Spleen (tissue), 11 donors: ENCODE measurements around the gene PCNX1. TPM values are rescaled to one million over a fixed set of nuclear protein-coding genes. Genes with fewer than 3 reads are reported as not detected.
"Not testable (repeated sequence)": the region's sequence is repeated elsewhere in the genome, so short reads cannot be mapped to it uniquely, and the experiment has no call there.

Experiments used
- DNase-seq: peaks from one replicate; pipeline ENCODE4 v3.0.0-alpha.2; 2020
- H3K27ac ChIP-seq, 8 donors: fragments of 200-600 bp; sonication (generic) in 7 of 8; 1 replicate in 4 of 8; 2 replicates in 4 of 8; pipeline versions ENCODE4 v1.5.0 to v1.8.0; 2016 to 2021; ENCODE audit warnings: inconsistent platforms in 4 of 8, mild to moderate bottlenecking in 4 of 8, moderate library complexity in 1 of 8
- H3K27me3 ChIP-seq, 7 donors: fragments of 200-600 bp; sonication (generic) in 6 of 7; replicated peaks in 1 of 7; 1 replicate in 4 of 7; 2 replicates in 3 of 7; pipeline versions ENCODE4 v1.5.0 to v1.8.0; 2016 to 2021; ENCODE audit warnings: inconsistent platforms in 3 of 7, mild to moderate bottlenecking in 1 of 7
- H3K36me3 ChIP-seq, 6 donors: fragments of 200-600 bp; sonication (generic) in 5 of 6; 1 replicate in 4 of 6; 2 replicates in 2 of 6; pipeline versions ENCODE4 v1.5.0 to v1.8.0; 2016 to 2021; ENCODE audit warnings: inconsistent platforms in 2 of 6
- H3K4me1 ChIP-seq, 6 donors: fragments of 200-600 bp; sonication (generic) in 5 of 6; 1 replicate in 3 of 6; 2 replicates in 3 of 6; pipeline versions ENCODE4 v1.5.0 to v1.8.0; 2016 to 2021; ENCODE audit warnings: inconsistent platforms in 3 of 6
- H3K4me3 ChIP-seq, 8 donors: fragments of 200-600 bp; sonication (generic) in 7 of 8; 1 replicate in 4 of 8; 2 replicates in 4 of 8; pipeline versions ENCODE4 v1.5.0 to v1.8.0; 2016 to 2021; ENCODE audit warnings: inconsistent platforms in 4 of 8, mild to moderate bottlenecking in 4 of 8, moderate library complexity in 2 of 8
- H3K9me3 ChIP-seq, 8 donors: fragments of 200-600 bp; sonication (generic) in 7 of 8; 1 replicate in 4 of 8; 2 replicates in 4 of 8; pipeline versions ENCODE4 v1.5.0 to v1.8.0; 2016 to 2021; ENCODE audit warnings: inconsistent platforms in 4 of 8
- POLR2A ChIP-seq, 3 donors: fragments of 450-650 bp; IDR thresholded peaks; one replicate each; pipeline ENCODE4 v1.5.1; 2017; ENCODE audit warnings: antibody characterized with exemption in 3 of 3, mild to moderate bottlenecking in 1 of 3
- POLR2AphosphoS5 ChIP-seq, 3 donors: sonication (generic); formaldehyde crosslinking; IDR thresholded peaks; one replicate each; pipeline ENCODE4 v1.5.1; 2017; ENCODE audit warnings: antibody characterized with exemption in 3 of 3
- WGBS, 5 donors: extraction: QIAGEN DNeasy Blood & Tissue Kit in 3 of 5; methylation state at CpG; one replicate each; pipeline versions ENCODE4 v1.1.5 to v1.1.7; 2013 to 2018; 5-methylcytosine and 5-hydroxymethylcytosine counted together
- intact Hi-C: fragments of 100-400 bp; cut with DNase I; formaldehyde crosslinking; loops from one replicate; pipeline ENCODE4 v1.15.0; 2023; ENCODE audit warnings: low total_unique reads
- polyA plus RNA-seq, 3 donors: library from polyadenylated mRNA; stranded (reverse); fragments of 200-250 nt; gene quantifications; one replicate each; pipeline ENCODE4 v1.2.1, GENCODE V29; 2013
- total RNA-seq, 7 donors: library from RNA; depleted of rRNA in 3 of 7; stranded (reverse); fragments of >200 nt in 3 of 7; fragmentation: NEBNext Ultra II Directional in 4 of 7; extraction: Animal tissue kit (Norgen Biotek cat#: 25700) in 4 of 7; gene quantifications; one replicate each; pipeline versions ENCODE4 v1.1.0 to v1.2.1, GENCODE V29; 2016 to 2021
- TF ChIP-seq, protein P1 (sequence below), 11 experiments: fragments of 200-600 bp in 7 of 11; fragments of 450-650 bp in 4 of 11; sonication (generic) in 4 of 11; IDR thresholded peaks in 8 of 11; conservative IDR thresholded peaks in 3 of 11; 1 replicate in 7 of 11; 2 replicates in 4 of 11; pipeline versions ENCODE4 v1.4.0 to v1.8.0; 2016 to 2021; ENCODE audit warnings: antibody characterized with exemption in 11 of 11, inconsistent platforms in 4 of 11, mild to moderate bottlenecking in 1 of 11
- donor health status: healthy with polysubstance abuse.
- donor health status: DM: no; HTN: no; CAD: no; lungs with moderate emphysema.
- donor health status: DM: no; HTN: no; CAD: no.
- donor health status: Bipolar disorder and iron deficiency.
- donor health status: healthy.
- donor health status: DM: no; HTN: no; CAD: no.
- donor health status: DM: yes; HTN: yes; CAD: no.

The PCNX1 gene
- total and polyA plus RNA-seq, 10 donors: 4.0 to 149 (median 100) TPM

DNA sequence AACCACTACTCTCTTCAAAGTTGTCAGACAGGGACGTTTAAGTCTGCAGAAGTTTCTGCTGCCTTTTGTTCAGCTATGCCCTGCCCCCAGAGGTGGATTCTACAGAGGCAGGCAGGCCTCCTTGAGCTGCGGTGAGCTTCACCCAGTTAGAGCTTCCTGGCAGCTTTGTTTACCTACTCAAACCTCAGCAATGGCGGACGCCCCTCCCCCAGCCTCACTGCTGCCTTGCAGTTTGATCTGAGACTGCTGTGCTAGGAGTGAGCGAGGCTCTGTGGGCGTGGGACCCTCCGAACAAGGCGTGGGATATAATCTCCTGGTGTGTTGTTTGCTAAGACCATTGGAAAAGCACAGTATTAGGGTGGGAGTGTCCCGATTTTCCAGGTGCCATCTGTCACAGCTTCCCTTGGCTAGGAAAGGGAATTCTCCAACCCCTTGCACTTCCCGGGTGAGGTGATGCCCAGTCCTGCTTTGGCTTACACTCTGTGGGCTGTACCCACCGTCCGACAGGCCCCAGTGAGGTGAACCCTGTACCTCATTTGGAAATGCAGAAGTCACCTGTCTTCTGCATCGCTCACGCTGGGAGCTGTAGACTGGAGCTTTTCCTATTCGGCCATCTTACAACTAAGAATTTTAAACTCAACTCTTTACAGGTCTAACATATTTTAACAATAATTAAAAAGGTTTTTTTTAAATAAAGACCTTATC, 34.5 kb downstream of the PCNX1 start:
- Histone ChIP-seq H3K4me1 (peaks cover 0 to 41% (median 9%) of the 10 kb centered on the region in 6 donors), H3K27ac (peak overlapping the region in 6 of 8 donors; percentile 13 to 82 (median 50)), H3K36me3 (peaks cover 0 to 43% (median 12%) of the 10 kb centered on the region in 6 donors), H3K9me3 (peaks cover 0 to 53% (median 42%) of the 10 kb centered on the region in 8 donors), H3K4me3 (peak overlapping the region in 1 of 8 donors; percentile 49)
- H3K27me3 ChIP-seq, intact Hi-C loops: not testable (repeated sequence)
- TF ChIP-seq, protein P1, sequence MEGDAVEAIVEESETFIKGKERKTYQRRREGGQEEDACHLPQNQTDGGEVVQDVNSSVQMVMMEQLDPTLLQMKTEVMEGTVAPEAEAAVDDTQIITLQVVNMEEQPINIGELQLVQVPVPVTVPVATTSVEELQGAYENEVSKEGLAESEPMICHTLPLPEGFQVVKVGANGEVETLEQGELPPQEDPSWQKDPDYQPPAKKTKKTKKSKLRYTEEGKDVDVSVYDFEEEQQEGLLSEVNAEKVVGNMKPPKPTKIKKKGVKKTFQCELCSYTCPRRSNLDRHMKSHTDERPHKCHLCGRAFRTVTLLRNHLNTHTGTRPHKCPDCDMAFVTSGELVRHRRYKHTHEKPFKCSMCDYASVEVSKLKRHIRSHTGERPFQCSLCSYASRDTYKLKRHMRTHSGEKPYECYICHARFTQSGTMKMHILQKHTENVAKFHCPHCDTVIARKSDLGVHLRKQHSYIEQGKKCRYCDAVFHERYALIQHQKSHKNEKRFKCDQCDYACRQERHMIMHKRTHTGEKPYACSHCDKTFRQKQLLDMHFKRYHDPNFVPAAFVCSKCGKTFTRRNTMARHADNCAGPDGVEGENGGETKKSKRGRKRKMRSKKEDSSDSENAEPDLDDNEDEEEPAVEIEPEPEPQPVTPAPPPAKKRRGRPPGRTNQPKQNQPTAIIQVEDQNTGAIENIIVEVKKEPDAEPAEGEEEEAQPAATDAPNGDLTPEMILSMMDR (IDR thresholded peaks at IDR 0.05 in 8 of 11, conservative IDR thresholded peaks at IDR 0.05 in 3 of 11): peak in 2 of 11 experiments; percentile 21 to 34
- peak in 1 of 3 donors; percentile 23 for TF ChIP-seq POLR2AphosphoS5 (IDR thresholded peaks at IDR 0.05)
- 81 to 94% (median 85%) methylated on average over 11 to 15 of the region's 15 CpGs for WGBS, 5 donors
- DNase-seq: peak; percentile 88

GRCh38 chr14:70942342-70942706, 35.1 kb downstream of the PCNX1 start:
- H3K36me3 ChIP-seq: peaks cover 0 to 49% (median 17%) of the 10 kb centered on the region in 6 donors
- intact Hi-C loops: no loop called here
- H3K27ac ChIP-seq: peak overlapping the region in 3 of 8 donors; percentile 59 to 82 (median 66)
- TF ChIP-seq POLR2A (IDR thresholded peaks at IDR 0.05): no peak
- no peak for TF ChIP-seq POLR2AphosphoS5 (IDR thresholded peaks at IDR 0.05)
- TF ChIP-seq, protein P1 (IDR thresholded peaks at IDR 0.05 in 8 of 11, conservative IDR thresholded peaks at IDR 0.05 in 3 of 11): no peak
- peaks cover 0 to 39% (median 9%) of the 10 kb centered on the region in 6 donors for H3K4me1 ChIP-seq
- DNase-seq: no peak
- H3K27me3 ChIP-seq: no peaks in the 10 kb centered on the region
- no peak overlapping the region for H3K4me3 ChIP-seq
- peaks cover 0 to 58% (median 47%) of the 10 kb centered on the region in 8 donors for H3K9me3 ChIP-seq

- DNase-seq, H3K27me3 ChIP-seq, intact Hi-C loops, H3K4me3 ChIP-seq: not testable (repeated sequence)
- WGBS, 5 donors: 59 to 94% (median 90%) methylated on average over 3 of the region's 3 CpGs
- Histone ChIP-seq H3K27ac (peak overlapping the region in 3 of 8 donors; percentile 59 to 82 (median 66)), H3K4me1 (peaks cover 0 to 35% (median 9%) of the 10 kb centered on the region in 6 donors), H3K9me3 (peaks cover 1 to 62% (median 51%) of the 10 kb centered on the region in 8 donors), H3K36me3 (peaks cover 0 to 53% (median 21%) of the 10 kb centered on the region in 6 donors)
Measured at GRCh38 chr14:70942721-70943120, 35.5 kb downstream of the PCNX1 start.

GRCh38 chr14:70943838-70944237, 36.6 kb downstream of the PCNX1 start:
- Histone ChIP-seq H3K27me3 (no peaks in the 10 kb centered on the region), H3K27ac (no peak overlapping the region), H3K4me1 (peaks cover 0 to 29% (median 8%) of the 10 kb centered on the region in 6 donors), H3K9me3 (peaks cover 7 to 72% (median 59%) of the 10 kb centered on the region in 8 donors), H3K4me3 (no peak overlapping the region), H3K36me3 (peaks cover 0 to 64% (median 28%) of the 10 kb centered on the region in 6 donors)
- intact Hi-C loops: no loop called here
- no peak for DNase-seq
- peak in 1 of 3 donors; percentile 10 for TF ChIP-seq POLR2AphosphoS5 (IDR thresholded peaks at IDR 0.05)
- no peak for TF ChIP-seq POLR2A (IDR thresholded peaks at IDR 0.05)
- TF ChIP-seq, protein P1 (IDR thresholded peaks at IDR 0.05 in 8 of 11, conservative IDR thresholded peaks at IDR 0.05 in 3 of 11): no peak
- 93 to 100% (median 100%) methylated on average over 1 of the region's 1 CpG for WGBS, 5 donors
